Umbilical cord (tissue), 2 donors: ENCODE measurements around the gene GPAM. TPM values are rescaled to one million over a fixed set of nuclear protein-coding genes. Genes with fewer than 3 reads are reported as not detected.
"Not testable (repeated sequence)": the region's sequence is repeated elsewhere in the genome, so short reads cannot be mapped to it uniquely, and the experiment has no call there.

ENCODE experiments used
- DNase-seq: peaks from one replicate; pipeline ENCODE4 v3.0.0-alpha.2; 2015; ENCODE audit warnings: low spot score
- total RNA-seq: library from RNA; depleted of rRNA; stranded (reverse); fragments of >200 nt; gene quantifications from one replicate; pipeline ENCODE4 v1.2.3, GENCODE V29; 2014; ENCODE audit warnings: low replicate concordance; ENCODE audit not compliant: insufficient read depth

Gene GPAM
- total RNA-seq, 1 donor from 2014 or later, result 14.0 TPM

DNA sequence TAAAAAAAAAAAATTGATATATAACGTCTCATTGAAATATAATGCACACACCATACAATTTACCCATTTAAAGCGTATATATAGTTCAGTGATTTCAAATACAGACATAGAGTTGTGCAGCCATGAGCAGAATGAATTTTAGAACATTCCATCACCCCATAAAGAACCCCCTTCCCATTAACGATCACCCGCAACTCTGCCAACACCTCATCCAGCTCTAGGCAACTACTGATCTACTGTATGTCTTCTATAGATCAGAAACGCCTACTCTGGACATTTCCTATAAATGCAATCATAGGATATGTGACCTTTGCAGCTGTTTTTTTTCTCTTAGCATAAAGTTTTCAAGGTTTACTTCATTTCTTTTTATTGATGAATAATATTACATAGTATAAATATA is 33.4 kb upstream of the GPAM start:
- no peak for DNase-seq

DNA sequence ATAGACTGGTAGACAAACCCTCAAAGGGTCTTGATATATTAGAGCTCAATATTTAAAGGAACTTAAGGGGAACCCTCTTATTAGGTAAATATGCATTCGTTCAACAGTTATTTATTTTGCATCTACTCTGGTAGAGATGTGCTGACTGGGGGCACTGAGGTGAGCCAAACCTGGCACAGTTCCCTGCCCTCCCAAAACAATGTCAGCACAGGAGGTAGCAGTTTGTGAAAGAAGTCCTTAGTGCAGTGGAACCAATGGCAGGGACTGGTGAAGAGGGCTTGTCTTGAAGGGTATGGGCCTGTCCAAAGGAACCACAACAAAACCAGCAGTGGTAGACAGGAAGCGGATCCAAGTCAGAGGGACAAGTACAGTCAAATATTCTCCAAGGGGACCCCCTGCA is 32.6 kb upstream of the GPAM start:
- no peak for DNase-seq

DNA sequence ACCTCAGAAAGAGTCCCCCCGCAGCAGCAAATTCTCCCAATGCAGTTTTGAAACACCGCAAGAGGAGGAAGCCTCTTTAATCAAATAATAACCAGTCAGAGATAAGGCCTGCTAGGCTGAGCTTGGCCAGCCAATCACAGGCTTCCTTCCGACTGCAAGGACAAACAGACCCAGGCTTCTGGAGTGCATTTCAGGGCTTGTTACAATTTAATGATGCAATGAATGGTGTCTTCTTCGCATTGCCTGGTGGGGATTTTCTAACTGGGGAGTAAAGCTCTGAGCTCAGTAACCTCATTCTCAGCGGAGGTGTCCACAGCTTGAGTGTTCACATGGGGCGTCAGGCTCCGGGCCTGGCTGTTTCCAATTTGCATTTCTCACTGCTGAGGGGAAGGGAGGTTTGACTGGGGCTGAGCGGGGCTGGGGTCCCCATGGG is 31.8 kb upstream of the GPAM start:
- peak; percentile 84 for DNase-seq

DNA sequence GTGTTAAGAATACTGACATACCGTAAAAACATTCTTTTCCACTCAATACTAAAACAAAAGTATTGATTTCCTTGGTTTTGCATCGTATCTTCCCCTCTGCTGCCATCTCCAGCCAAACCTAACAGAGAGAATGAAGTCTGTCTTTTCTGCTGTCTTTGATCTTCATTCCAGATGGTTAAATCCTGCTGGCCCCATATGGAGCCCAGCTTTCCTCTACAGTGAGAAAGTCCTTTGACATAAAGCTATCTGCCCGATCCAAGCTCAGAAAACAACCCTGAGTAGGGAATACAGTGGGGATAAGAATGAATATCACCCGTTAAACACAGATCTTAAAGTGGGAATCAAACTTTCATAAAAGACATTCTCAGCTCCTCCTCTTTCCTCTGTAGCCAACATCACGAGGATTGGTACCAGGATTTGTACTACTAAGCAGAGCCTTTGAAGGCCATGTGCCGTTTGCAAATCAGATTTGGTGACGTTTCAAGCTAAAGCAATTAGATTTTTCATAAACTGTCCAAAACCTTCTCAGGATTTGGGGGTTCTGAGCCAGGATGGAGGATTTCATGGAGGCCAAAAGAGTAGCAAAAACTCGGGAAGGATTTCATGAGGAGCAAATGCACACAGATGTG is 30.8 kb upstream of the GPAM start:
- DNase-seq, result peak; percentile 78

DNA sequence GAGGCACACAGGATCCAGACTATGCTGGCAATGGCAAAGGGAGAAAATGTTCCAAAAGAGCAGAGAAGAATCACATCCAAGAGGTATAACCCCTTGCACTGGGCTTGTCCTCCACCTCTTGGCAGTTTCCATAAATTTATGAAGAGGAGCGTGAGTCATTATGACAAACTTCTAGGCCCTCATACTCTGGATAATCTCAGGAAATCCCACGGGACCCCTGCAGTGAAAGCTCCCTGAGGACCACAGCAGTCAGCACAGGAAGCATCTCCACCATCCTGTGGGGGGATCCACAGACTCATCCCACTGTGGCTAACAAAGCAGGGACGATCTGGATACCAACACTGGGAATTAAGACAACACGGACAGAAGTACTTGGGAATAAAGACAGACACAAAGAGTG is 30.3 kb upstream of the GPAM start:
- DNase-seq, result peak; percentile 29

DNA sequence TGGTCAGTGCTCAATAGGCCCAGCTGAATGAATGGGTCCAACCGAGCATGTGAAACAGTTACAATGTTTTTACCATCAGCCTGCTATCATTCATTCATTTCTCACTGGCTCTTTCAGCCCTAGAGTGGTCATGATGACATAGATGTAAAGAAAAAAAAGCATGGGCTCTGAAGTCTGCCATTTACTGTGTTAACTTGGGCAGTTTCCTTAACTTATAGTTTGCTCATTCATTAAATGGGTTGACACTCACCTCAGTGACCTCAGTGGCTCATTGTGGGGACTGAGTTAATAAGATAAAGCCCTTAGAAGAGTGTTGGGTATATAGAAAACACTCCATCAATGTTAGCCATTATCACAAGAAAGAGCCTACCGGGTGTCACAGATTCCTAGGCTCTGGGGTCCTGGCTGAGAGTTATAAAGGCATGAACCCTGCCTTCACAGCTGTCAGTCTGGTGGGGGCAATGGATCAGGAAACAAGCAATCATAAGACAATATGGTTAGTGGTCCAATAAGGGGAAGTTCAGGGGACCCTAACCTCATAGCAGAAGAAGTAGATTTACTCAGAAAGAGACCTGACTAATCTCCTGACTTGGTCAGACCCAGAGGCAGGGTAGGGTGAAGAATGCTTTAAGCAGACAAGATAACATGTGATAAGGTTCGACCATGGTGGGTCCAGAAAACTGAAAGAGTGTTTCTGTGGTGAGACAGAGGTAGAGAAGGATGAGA is 29.7 kb upstream of the GPAM start:
- no peak for DNase-seq

DNA sequence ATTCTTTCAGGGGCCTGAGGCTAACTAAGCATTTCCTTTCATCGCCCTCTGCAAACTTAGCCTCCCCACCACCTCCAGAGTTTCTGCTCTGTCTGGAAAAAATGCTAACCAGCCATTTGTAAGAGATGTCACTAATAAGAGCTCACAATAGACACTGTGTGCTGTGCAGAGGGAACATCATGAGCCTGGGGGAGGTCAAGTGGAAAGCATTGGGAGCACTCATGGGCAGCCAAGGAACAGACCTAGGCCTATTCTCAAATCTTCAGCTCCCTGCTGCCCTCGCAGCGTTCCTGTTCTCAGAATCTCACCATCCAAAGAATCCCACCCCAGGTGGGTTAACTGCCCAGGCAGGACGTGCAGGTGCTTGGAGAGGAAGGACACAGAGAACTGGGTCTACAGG is 27.1 kb upstream of the GPAM start:
- no peak for DNase-seq

DNA sequence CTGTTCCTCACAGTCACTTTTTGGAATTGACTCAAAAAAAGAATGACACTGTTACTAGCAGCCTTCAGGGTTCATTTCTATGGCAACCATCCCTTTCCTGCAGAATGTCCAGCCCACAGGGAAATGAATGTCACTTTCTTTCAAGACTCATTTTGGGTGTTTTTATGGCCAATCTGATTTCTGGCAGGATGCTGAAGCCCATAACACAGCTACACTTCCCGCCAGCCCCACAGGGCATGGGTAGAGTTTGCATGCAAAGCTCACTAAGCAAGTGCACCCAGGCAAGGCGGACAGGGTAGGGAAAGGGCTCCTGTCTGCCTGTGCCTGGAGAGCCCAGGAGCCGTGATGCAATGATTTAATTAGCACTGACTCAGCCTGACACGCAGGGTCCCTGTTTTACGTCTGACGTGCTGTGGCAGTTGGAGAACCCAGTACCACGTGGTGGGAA is 26.1 kb upstream of the GPAM start:
- DNase-seq, result no peak

DNA sequence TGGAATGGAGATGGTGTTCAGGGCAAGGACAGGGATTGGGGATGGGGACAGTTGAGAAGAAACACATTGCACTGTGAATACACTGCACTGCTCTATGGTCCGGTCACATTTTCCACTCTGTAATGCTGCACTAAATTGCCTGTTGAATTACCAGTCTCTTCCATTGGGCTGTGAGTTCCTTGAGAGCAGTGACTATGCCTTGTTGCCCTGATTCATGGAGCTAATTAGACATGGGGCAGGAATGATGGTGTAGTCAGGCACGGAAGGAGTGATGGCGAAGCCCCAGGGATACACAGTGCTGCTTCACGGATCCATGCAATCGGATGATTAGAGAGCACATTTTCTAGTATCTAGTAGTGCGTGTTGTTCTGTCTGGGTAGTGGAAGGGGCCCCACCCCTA is 25.4 kb upstream of the GPAM start:
- DNase-seq, result no peak

DNA sequence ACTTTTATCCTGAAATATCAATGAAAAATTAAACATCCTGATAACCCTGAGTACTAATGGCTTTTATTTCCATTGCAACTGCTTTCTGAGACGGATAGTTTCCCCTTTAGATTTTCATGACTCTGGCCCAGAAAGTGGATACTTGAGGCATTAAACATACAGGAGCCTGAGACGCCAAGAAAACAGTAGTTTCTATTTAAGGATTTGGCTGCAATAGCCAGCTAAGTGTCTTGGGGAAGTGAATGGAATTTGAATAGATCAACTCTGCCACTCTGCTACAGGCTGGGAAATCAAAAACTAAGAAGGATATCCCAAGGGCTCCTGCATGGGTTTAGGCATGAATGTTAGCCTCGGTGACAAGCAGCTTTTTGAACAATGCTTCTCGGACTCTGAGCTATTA is 24.7 kb upstream of the GPAM start:
- peak; percentile 35 for DNase-seq

DNA sequence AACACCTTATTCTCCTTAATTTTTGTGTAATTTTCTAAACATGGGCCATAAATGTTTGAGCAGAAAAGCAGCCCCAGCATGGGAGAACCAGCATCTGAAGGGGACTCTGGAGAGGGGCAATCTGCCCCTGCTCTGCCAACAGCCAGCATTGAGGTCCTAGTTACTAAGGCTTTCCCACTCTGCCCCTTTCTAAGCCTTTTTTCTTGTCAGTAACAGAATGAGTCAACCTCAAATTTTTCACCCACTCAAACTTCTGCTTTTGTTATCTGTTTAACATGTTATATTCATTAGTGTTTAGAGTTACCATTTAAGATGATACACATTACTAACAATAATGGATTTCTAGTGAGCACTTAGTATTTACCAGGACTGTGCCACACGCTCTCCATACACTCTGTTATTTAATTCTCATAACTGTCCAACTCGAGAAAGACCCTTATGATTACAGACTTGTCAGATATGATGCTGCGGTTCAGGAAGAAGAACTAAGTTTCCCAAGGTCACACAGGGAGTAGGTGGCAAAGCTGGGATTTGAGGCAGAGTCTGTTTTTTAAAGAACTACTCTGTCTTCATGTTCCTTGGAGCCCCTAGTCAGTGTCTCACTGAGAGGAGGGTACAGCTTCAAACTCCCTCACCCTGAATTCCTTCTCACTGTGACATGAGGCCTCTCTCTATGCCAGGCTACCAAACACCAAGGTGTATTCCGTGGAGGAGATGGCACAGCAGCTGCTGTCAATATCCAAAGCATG is 19.9 kb upstream of the GPAM start:
- no peak for DNase-seq

DNA sequence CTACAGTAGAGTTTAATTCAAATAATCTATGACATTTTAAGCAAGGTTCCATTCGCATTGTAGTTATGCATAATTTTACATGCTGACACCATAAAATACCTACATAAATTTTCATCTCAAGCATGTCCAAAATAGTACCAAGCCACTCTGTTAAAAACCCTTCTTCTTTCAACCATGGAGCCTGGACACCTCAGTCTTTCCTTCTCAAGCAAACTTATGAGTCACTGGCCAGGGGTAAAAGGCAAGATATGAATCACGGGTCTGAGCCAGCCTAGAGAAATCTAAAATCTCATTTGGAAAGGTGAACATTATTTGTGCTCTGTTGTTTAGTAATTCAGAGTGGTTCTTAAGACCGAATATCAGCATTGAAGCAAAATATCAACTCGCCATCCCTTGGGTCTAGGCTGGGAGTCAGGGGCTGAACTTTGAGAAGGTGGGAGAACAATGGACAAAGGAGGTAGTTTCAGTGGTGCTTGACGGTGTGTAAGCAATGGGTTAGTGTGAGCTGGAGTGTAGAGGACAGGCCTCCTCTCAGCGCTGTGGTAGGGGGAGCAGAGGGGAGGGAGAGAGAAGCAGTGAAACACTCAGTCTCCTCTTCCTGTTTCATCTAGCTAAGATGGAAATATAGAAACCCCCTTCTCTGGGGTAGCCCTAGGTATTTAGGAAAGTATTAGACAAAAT is 19.1 kb upstream of the GPAM start:
- DNase-seq, result no peak

DNA sequence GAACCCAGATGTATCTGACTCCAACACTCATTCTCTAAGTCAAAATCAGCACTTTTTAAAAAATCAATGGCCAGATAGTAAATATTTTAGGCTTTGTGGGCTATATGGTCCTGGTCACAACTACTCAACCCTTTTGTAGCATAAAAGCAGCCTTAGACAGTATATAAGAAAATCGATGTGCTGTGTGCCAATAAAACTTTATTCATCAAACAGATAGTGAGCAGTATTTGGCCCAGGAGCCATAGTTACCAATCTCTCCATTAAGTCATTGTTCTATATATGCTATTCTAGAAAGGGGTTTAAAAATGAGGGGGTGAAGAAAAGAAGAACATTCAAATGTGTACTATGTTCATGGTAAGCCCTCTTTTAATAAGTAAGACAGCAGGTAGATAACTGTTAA is 18.5 kb upstream of the GPAM start:
- DNase-seq, result no peak

DNA sequence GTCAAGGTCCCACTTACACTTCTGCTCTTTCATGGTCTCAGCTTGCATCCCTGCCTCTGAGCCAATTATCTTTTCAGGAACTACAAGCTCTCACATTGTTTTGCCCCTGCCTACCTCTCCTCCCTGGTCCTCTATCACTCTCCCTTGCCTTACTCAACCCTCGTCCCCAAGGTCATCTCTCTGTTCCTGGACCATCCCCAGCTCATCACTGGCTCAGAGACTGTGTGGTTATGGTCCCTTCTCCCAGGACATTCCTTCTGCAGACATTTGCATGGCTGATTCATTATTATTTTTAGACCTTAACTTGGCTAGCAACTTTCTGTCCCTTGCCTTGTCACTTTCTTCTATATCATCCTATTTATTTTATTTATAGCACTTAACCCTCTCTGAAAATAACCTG is 17.8 kb upstream of the GPAM start:
- no peak for DNase-seq

DNA sequence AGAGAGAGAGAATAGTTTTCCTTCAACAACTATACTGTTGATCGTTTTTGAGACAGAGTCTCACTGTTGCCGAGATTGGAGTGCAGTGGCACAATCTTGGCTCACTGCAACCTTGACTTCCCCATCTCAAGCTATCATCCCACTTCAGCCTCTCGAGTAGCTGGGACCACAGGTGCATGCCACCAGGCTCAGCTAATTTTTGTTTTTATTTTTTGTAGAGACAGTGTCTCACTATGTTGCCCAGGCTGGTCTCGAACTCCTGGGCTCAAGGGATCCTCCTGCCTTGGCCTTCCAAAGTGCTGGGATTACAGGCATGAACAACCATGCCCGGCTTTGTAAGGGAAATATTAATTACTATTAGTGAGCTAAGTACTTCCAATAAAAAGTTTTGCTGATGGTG is 16.7 kb upstream of the GPAM start:
- DNase-seq, result not testable (repeated sequence)

DNA sequence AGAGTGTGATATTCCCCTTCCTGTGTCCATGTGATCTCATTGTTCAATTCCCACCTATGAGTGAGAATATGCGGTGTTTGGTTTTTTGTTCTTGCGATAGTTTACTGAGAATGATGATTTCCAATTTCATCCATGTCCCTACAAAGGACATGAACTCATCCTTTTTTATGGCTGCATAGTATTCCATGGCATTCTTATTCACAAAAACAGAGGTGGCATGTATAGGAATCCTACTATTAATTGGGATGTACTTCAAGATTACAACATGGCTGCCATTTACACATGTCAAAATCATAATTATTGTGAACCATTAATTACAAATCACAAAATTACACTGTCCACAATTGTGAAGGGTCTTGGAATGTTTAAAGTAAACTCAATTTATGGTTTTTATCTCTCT is 14.1 kb upstream of the GPAM start:
- DNase-seq, result not testable (repeated sequence)

DNA sequence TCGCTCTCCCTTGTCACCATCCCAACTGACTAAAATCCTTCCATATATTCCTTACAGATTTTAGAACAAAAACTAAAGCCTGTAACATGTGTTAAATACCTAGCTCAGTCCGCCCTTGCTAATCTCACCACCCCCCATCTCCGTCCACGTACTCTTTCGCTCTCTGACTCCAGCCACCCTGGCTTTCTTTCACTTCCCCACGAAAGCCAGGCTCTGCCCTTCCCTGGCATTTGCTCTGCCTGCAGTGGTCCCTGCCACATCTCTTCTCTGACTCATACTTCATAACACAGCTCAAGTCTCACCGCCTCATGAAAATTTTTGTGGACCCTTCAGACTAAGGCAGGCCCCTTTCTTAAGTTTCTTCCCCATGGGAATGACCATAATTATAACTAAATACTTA is 11.7 kb upstream of the GPAM start:
- no peak for DNase-seq

DNA sequence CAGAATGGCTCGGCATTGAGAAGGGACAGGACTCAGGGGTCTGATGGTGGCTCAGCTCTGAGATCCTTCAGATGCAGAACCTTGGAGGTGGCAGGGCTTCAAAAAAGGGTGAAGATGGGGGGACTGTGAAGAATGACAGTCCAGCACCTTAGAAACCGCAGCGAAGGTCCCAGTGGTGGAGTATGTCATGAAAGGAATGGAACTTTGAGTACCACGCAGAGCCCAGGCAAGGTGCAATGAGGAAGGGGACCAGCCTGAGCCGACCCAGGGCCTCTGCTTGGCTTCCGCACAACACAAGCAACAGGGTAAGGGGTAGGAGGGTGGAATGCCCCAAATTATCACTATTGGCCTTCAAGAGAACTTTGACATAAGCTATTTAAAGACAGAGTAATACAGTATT is 8.2 kb upstream of the GPAM start:
- no peak for DNase-seq

DNA sequence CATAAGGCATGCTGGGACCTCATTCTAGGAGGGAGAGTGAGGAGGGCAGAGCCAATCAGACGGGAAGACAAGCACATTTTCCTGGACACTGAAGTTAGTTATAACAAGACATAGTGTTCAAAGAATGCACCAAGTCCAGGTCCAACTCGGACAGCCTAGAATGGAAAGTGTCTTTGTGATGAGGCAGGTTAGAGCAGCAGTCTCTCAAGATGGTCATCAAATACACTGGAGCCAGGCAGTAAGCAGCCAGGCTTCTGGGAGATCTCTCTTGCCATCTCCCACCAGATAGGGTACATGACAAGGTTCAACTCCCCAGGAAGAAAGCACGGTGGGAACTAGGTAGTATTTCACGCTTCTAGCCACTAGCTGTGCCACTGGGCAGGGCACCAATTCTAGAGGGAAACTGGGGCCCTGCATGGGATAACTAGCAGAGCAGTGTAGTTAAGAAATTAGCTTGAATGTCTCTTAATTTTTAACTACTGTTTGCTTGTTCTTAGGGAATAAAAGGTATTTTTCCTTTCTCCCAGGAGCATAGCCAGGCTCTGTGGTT is 7.6 kb upstream of the GPAM start:
- no peak for DNase-seq

DNA sequence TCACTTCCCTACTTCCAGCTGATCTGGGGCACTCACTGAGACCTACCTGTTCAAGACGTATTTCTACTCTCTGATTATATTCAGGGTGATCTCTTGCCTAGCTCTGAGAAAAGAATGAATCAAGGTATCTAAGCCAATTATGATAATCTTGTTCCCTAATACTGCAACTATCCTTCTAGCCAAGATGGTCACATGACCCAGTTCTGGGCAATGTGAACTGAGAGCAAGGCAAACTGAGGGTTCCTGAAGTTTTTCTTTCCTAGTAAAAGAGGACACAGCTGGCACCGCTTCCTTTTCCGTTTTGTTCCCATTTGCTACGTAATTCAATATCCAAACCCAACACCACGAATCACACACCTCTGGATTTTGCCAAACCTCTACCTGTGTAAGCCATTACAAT is 5.9 kb upstream of the GPAM start:
- DNase-seq, result no peak

DNA sequence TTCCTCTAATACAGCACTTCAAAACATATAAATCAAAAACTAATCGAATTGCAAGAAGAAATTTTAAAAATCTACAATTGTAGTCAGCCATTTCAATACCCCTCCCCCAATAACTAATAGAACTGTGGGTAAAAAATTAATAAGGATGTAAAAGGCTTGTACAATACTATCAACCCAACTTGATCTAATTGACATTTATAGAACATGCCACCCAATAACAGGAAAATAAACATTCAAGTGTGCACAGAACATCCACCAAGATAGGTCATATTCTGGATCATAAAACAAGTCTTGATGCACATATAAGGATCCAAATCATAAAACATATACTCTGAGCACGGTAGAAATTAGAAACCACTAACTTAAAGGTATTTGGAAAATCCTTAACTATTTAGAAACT is 4.0 kb upstream of the GPAM start:
- DNase-seq, result no peak

DNA sequence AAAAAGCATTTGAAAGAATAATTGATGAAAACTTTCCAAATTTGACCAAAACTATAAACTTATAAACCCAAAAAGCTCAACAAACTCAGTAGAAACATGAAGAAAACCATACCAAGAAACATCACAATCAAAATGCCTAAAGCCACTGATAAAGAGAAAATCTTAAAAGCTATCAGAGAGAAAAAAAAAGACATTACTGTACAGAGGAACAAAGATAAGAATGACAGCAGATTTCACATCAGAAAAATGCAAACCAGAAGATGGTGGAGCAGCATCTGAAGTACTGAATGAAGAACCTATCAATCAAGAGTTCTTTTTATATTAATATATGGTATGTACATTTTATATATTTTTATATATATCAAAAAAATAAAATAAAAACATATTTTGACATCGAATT is 2.4 kb upstream of the GPAM start:
- no peak for DNase-seq
